Fibroblast of the conjunctiva (primary cell): ENCODE data around the gene VEPH1.
A peak's percentile ranks its signal among the peaks of the same experiment; 100 is the strongest.

Source experiments
- DNase-seq: peaks from one replicate; pipeline ENCODE4 v3.0.0-alpha.2; 2010; ENCODE audit warnings: low read depth

Gene VEPH1

DNA sequence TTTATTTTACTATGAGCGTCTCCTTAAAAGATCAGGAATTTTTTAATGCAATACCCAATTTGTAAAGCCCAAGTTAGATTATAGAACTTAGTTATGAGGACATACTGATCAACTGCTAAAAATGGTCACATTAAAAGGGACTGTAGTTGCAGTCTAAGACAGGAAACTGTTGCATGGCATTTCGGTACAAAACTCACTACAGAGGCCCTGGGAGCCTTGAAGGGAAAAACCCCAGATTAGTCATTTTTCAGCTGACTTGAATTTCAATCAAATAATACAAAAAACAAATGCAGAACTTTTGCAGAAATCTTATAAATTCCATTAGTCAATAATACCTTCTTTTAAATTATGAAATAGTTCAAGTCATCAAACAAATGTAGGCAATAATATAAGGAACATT, 73.5 kb downstream of the VEPH1 start:
- DNase-seq = no peak

DNA sequence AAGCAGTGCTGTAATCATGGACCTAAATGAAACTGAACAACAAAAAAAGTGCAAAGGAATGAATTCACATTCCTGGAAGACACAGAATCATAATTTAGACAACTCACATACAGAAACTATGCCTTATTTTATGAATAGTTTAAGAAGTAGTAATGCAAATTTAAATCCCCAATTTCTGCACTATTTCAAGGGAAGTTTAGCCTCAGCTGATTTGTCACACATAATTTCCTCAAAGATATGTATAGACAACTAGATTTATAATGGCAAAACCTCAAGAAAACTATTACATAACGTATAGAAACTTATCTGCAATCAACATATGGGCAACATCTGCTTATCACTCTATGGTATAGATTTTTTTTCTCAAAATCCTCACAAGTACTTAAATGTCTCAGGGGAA, 74.4 kb downstream of the VEPH1 start:
- no peak for DNase-seq

DNA sequence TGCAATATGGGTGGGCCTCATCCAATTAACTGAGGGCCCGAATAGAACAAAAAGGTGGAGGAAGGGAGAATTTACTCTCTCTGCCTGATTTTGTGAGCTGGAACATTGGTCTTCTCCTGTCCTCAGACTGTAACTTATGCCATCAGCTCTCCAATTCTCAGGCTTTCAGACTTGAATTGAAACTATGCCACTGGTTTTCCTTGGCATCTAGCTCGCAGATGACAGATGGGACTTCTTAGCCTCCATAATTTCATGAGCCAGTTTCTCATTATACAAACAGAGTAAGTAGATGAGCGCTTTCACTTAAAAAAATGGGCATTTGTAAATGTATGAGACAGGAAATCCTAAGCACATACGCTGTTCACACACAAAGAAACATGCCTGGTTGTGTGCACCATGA, 75.3 kb downstream of the VEPH1 start:
- DNase-seq = no peak

DNA sequence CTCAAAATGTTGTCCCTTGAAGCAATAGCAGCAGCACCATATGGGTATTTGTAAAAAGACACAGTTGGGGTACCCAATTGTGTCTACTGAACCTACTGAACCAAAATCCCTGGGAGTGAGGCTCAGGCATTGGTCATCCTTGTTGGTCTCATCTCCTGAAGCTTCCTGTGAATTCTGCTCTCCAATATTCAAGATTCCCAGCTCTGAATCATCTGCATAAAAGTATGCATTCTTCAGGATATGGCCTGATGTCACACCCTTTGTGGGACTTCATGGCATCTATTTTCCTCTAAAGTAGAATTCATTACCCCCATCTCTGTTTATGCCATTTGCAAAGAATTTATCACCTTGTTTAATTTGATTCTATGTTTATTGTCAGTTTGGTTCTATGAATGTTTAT, 79.9 kb downstream of the VEPH1 start:
- DNase-seq = no peak

DNA sequence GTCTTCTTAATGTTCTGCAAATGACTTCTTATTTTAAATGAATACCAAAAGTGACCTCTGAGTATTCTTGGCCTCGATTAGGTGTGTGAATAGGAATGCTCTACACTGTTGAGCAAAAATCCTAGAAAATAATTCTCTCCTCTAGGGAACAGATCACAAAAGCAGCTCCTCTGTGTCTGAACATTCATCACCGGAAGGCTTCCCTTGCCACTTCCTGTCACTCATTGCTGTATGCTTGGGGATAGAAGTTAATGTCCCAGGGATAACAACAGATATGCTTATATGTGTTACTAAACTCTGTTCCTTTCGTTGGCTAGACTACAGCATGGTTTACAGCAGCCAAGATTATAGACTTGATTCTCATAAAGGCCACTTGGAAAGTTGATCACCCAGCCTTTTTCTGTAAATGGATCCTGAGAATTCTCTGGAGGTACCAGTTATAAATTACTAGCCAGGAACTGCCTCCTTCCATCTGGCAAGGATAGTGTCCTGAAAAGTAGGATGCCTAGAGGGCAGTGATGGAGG, 82.5 kb downstream of the VEPH1 start:
- no peak for DNase-seq

DNA sequence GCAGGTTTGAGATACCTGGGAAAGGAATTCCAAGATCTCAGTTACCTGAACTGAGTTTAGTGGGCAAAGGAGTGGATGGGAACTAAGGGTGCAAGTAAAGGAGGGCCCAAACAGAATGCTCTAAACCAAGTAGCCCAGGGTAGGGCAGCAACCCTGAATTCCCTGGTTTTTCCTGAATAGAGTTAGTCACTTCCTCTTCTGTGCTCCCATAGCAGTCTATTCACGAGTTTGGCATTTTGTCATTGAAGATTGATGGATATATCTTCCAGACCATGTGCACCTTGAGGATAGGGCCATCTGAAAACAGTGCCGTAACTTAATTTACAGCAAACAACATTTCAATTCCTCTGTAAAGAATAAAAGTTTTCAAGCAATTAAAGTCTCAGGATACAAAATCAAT, 85.1 kb downstream of the VEPH1 start:
- DNase-seq = no peak

DNA sequence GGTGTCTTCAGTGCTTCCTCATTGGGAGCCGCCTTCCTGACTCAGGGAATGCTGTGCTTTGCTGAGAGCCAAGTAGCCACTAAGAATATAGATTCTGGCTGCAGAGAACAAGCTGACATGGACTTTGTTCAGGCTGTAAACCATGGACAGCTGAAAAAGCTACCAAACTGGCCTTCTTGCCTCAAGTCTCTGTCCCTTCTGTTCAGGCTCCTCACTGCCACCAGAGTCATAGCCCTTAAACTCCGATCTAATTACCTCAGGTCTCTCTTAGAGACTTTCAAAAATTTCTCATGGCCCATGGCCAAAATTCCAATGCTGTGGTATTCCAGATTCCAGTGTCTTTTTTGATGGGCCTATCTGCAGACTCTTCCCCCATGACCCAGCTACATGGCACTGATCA, 86.0 kb downstream of the VEPH1 start:
- no peak for DNase-seq

DNA sequence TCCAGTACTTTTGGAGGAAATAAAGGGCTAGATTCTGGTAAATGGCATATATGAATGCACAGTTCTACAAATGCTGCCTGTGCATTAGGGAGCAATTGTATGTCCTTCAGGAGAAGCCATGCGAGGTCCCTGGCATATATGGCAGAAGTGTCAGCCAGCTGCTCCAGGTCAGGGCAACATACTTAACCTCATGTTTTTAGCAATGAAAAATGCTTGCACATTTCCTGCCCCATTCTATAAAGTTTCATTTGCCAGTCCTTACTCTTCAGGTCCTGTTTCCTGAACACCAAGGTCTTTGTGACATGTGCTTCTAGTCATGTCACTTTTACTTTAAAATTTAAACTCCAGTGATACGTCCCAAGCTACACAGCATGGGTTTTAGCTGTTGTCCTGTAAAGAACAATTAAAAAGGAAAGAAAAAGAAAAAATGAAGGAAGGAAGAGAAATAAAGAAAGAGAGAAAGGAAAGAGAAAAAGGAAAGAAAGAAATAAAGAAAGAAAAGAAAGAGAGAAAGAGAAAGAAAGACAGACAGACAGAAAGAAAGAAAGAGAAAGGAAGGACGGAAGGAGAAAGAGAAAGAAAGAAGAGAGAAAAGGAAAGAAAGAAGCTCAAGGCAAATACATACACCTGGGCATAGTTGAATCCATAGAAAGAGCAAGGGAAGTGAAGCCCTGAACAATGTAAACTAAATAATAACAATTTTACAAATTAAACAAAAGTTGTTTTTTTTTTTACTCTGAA, 86.7 kb downstream of the VEPH1 start:
- no peak for DNase-seq

DNA sequence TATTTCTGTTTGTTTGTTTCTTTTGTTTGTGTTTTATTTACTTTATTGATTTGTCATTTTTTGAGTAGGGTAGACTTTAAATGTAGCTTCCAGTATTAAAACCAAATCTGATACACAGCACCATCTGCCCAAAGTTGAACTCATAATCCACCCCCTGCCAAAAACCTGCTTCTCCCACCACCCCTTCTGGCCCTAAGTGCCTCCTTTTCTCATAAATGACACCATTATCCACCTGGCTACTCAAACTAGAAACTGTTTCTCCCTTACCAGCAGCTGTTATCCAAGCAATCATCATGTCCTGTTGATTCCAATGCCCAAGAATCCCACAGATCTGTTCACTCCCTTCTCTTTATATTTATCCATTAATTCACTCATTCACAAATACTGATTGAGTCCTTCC, 88.4 kb downstream of the VEPH1 start:
- no peak for DNase-seq

DNA sequence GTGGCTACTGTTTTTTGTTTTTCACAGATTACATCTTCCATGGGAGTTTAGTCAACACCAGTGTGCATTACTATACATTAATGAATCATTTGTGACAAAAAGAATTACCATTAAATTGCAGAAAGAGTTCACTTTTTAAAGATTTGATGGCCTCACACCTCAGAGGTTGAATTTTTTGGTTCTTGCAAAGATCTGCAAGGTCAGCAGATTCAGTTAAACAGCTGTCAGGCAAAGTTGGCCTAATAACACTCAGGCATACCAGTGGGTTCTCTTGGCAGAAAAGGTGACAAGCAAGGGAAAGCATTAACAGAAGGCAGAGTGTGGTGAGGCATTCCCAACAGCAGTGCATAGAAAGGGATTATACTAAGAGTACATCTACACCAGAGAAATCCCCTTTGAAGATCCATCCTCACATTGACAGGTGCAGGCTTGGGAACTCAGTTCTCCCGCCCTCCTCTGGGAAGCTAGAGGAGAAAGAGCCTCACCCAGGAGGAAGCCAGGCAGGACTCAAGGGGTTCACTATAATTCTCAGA, 90.8 kb downstream of the VEPH1 start:
- no peak for DNase-seq

DNA sequence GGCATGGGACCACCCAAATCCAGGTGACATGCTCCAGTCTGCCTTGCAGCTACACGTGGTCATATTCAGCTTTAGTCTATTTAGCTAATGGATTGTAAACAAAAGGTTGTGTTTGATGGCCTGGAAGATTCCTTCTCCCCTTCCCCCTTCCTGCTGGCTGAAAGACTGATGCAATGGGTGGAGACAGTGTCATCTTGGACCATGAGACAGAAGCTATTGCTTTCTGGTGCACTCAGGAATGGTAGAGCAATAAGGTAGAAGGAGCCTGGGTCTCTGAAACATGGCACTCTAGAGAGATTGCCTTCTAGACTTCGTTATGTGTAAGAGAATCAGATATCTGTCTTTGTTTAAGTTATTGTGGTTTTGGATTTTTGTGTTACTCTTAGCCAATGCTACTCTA, 92.3 kb downstream of the VEPH1 start:
- DNase-seq = no peak

DNA sequence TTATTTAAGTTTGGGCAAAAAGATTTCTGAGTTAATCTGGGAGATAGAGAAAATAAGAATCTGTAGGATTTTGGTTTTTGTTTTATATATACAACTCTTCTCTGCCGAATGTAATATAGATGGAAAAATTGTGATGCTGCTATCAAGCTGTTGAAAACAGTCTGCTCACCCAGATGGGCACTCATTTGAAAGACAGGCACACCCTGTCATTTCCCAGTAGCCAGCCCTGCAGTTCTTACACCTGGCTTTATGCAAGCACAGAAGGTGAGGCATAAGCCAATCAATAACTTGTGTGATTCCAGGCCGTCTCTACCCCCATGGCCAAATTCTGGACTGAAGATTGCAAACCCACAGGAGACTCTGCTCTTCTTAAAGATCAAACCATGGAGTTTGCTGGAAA, 93.7 kb downstream of the VEPH1 start:
- no peak for DNase-seq

DNA sequence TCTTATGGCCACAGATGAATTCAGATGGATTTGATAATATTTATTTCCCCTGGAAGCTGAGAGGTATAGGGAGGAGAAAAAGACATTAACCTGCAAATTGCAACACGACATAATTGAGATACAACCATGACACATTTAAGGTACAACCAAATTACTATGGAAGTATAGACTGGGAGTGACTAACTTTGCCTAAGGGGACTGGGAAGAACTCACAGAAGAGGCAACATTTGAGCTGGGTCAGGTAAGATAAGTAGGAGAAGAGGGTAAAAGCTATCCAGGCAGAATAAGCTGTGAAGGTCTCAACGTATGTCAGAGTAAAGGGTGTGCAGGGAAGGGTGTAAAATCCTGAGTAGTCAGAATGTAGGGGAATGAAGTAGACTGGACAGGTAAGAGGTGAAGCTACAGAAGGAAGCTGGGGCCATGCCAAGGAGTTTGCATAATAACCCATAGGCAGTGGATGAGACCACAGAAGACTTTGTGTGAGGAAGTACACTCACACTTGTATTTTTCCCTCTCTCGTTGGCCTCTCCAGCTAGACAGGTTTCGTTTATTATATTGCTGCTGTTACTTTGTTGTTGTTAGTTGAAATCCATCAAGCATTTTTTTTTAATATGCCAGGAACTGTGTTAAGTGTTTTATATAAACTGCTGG, 94.6 kb downstream of the VEPH1 start:
- DNase-seq = no peak

DNA sequence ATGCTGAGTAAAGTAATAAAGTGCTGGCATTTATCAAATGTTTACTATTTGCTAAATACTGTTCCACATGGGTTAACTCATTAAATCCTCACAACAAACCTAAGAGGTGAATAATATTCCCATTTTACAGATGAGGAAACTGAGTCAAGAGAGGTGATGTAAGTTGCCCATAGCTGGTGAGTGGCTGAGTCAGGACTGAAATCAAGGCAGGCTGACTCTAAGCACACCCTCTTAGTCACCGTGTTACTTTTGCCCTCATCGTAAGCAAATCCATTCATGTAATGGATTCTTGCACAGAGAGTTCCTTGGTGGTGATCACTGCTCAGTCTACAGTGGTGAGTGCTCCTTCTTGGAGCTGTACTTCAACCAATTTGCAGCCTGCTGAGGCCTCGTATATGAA, 95.4 kb downstream of the VEPH1 start:
- DNase-seq = no peak

DNA sequence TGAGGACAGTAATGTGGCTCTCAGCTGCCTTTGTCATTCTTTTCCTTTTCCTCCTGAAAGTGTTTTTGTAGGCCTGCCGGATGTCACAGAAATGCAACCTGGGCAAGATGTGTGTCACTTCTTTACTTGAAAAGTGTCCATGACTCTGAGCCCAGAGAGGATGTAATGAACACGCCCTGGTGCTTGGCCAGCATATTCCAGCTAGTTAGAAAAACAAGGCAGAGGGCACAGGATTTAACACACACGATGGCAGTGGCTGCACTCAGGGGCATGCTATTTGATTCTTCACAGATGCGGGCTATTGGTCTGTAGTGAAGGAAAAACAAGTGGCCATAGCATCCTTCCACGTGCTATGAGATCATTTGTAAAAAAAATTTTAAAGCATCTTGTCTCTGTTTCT, 96.8 kb downstream of the VEPH1 start:
- DNase-seq = no peak

DNA sequence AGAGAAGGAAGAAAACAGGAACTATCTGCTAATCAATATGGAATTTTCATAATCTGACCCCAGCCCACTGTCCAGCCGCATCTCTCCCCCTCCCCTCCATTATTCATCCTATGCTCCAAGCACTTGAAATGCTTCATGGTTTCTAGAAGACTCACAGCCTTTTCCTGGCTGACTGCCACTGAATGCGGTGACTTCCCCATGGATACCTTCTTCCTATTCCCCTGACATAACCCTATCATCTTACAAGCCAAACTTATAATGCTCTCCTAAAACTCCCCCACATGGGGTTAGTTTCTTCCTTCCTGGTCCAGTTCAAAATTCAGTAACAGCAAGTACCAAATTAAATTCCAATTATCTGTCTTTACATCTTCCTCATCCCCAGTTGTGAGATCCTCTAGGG, 97.8 kb downstream of the VEPH1 start:
- DNase-seq = peak; percentile 17

DNA sequence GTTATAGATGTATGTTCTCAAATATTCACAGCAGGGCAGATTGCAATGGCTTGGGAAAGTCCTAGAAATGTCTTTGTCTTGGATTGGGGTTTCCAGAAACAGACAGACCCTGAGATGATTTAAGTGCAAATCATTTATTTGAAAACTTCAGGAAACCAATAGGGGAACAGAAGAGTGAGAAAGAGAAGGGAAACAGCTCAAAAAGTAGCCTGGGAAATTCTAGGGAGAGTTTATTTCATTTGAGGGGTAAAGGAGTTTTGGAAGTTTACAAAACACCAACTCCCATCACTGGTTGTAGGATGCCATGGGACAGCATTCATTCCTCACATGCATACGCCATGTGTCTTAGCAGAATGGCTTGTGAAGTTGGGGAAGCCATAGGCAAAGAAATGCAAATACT, 98.8 kb downstream of the VEPH1 start:
- no peak for DNase-seq

DNA sequence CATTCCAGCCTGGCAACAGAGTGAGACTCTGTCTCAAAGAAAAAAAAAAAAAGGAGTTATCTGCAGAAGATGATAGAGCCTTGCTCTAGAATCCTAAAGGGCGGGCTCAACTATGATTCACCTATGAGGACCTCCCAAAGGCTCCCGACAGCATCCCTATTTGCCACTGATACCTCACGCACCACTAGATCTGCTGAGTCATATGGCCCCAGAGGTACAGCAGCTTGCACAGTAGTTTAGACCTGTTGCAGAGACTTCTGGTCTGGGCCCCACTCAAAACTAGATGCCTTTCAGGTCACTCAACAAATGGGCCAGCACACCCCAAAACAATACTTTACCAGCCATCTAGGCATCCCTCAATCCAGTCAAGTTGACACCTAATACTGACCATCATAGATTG, 104.6 kb downstream of the VEPH1 start:
- no peak for DNase-seq

DNA sequence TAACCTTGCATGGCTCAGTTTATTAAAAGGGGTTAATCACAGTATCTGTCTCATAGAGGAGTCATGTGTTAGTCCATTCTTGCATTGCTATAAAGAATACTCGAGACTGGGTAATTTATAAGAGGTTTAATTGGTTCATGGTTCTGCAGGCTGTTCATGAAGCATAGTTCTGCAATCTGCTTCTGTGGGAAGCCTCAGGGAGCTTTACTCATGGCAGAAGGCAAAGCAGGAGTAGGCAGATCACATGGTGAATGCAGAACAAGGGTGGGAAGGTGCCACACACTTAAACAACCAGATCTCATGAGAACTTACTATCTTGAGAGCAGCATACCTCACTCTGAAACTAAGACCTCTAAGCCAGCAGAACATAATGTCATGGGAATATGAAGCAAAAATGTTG, 108.8 kb downstream of the VEPH1 start:
- DNase-seq = no peak

DNA sequence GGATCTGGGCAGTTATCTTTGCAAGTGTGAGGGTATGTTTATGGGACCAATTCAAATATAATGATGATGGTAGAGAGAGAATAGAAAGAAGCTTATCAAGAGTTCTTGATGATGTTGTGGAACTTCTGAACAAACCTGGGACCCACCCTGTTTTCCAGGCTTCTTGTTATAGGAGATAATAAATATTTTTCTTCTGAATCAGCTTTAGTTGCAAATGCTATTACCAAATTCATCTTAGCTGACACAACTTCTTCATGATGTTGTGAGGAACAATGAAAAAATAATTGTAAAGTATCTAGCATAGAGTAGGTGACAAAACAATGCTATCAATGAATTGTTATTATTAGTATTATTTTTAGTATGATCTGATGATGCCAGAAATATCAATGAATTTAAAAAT, 110.1 kb downstream of the VEPH1 start:
- DNase-seq = no peak

DNA sequence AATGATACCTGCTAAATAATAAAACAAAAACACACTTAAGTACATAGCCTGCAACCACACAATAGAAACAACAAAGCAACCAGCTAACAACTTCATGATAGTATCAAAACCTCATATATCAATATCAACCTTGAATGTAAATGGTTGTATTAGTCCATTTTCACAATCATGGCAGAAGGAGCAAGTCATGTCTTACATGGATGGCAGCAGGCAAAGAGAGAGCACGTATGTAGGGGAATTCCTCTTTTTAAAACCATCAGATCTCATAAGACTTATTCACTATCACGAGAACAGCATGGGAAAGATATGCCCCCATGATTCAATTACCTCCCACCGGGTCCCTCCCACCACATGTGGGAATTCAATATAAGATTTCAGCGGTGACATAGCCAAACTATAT, 111.1 kb downstream of the VEPH1 start:
- no peak for DNase-seq

DNA sequence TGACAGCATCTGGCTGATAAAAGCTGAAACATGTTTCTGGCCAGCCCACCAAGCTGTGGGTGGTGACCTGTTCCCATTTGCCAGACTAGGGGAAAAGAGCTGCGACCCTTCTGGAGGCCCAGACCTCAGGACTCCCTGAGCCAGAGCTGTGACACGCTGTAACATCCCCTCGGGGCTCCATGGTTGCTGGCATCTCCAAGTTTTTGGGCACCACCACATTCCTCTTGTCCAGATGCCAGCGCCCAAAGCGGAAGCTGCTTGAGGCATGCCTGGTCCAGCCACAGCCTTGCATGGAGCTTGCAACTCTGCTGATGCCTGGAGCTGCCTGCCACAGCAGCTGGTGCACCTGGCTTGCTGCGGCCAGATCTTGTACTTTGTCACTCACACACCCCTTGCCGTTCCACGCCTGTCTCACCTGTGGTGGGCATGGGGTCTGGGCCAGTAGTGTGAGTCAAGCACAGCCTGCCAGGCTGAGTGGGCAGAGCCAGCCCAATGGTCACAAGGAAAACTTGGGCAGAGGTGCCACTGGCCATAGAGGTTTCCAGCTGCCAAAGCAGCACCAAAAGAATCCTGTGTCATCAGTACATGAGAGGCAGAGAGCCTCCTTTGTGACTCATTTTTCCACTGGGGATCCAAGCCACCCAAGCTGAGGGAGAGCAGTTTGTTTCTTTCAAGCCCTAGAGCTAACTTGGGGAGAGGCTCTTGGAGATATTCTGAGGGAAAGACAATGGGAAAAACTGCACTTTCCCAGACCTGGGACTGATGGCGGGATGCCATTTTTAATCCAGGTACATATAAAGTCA, 112.3 kb downstream of the VEPH1 start:
- no peak for DNase-seq

DNA sequence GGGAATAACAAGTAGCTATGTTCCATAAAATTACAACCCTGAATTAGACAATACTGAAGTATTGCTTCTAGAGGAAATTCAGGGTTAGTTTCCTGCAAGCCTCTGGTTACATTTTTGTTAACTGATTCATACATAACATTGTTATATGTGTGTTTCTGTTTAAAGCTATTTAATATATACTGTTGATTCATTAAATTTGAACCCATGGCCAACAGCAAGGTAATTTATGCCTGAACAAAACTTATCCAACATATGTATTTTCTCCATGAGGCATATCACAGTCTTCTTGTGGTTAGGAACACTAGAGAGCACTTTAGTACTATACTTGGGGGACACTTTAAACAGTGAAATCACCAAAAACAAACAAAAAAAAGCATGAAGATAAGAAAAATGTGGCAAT, 114.2 kb downstream of the VEPH1 start:
- no peak for DNase-seq
